ENCODE data around the gene IL1A. TPM values are rescaled to one million over a fixed set of nuclear protein-coding genes. Genes with fewer than 3 reads are reported as not detected.
A peak's percentile ranks its signal among the peaks of the same experiment; 100 is the strongest.

IL1A gene
- total RNA-seq, 3 donors from 2014 or later, result 0.44 TPM; not detected in 2

DNA sequence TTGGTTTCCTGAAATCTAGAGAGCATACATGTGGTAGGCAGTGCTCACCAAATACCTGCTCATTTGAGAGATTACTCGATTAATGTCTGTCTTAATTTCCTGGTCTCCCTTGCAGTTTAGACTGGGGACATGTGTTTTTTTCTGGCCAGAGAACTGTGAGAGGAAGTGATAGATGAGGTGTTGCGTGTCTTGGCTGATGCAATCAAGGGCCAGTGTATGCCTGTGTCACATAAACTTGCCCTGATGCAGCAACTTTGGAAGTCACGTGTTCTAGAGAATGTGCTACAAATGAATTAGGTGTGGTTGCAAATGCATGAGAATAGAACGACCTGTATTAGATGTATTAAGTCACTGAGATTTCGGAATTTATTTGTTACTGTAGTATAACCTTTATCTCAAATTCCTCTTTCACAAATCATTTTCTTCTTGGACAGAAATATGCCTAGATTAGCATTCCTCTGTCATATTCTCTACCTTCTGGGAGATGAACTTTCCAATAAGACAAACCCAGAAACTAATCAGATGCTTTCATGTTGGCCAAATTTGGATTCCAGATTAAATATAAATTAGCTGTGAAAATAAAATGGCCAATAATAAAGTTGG lies 9.9 kb upstream of the IL1A start:
- TF ChIP-seq, protein P1, sequence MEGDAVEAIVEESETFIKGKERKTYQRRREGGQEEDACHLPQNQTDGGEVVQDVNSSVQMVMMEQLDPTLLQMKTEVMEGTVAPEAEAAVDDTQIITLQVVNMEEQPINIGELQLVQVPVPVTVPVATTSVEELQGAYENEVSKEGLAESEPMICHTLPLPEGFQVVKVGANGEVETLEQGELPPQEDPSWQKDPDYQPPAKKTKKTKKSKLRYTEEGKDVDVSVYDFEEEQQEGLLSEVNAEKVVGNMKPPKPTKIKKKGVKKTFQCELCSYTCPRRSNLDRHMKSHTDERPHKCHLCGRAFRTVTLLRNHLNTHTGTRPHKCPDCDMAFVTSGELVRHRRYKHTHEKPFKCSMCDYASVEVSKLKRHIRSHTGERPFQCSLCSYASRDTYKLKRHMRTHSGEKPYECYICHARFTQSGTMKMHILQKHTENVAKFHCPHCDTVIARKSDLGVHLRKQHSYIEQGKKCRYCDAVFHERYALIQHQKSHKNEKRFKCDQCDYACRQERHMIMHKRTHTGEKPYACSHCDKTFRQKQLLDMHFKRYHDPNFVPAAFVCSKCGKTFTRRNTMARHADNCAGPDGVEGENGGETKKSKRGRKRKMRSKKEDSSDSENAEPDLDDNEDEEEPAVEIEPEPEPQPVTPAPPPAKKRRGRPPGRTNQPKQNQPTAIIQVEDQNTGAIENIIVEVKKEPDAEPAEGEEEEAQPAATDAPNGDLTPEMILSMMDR (IDR thresholded peaks at IDR 0.05), result no peak
- TF ChIP-seq POLR2AphosphoS5 (IDR thresholded peaks at IDR 0.05), result peak in 1 of 3 donors; percentile 73
- intact Hi-C loops (cut with DNase I; ENCODE audit: low total_unique reads), result no loop called here
- Histone ChIP-seq H3K27ac (no peak overlapping the region), H3K27me3 (no peaks in the 10 kb centered on the region), H3K9me3 (no peaks in the 10 kb centered on the region), H3K36me3 (no peaks in the 10 kb centered on the region), H3K4me3 (no peak overlapping the region), H3K4me1 (no peaks in the 10 kb centered on the region)
- no peak for DNase-seq (ENCODE audit: low spot score in 2 of 2)

DNA sequence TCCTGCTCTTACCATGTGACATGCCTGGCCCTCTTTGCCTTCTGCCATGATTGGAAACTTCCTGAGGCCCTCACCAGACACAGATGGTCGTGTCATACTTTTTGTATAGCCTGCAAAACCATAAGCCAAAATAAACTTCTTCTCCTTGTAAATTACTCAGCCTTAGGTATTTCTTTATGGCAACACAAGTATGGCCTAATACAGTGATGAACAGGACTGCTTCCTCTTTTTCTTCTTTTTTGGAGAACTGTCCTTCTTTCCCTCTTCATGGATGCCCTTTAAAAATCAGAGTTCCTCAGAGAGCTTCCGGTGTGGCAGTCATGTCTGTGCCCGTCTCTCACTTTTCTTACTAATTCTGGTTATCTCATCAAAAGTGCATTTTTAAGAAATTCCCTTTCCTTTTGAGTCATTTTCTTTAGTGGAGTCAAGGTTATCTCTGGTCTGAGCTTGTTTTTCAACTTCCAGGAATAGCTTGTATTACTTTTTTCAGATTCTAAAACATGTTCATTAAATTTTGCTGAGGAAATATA lies 9.2 kb upstream of the IL1A start:
- Histone ChIP-seq H3K27me3 (no peaks in the 10 kb centered on the region), H3K4me1 (no peaks in the 10 kb centered on the region), H3K27ac (peak overlapping the region in 1 of 2 donors; percentile 27), H3K4me3 (no peak overlapping the region), H3K36me3 (no peaks in the 10 kb centered on the region), H3K9me3 (no peaks in the 10 kb centered on the region)
- TF ChIP-seq, protein P1 (IDR thresholded peaks at IDR 0.05), result no peak
- TF ChIP-seq POLR2A (IDR thresholded peaks at IDR 0.05) (no peak), POLR2AphosphoS5 (IDR thresholded peaks at IDR 0.05) (no peak)
- intact Hi-C loops (cut with DNase I; ENCODE audit: low total_unique reads), result no loop called here
- DNase-seq (ENCODE audit: low spot score in 2 of 2), result no peak

DNA sequence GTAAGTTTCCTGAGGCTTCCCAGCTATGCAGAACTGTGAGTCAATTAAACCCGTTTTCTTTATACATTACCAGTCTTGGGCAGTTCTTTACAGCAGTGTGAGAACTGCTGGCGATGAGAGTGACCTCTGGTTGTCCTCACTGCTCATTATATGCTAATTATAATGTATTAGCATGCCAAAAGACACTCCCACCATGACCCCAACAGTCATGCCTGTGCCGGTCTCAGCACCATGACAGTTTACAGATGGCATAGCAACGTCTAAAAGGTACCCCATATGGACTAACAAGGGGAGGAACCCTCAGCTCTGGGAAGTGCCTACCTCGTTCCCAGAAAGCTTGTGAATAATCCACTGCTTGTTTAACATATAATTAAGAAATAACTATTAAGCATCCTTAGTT lies 8.1 kb upstream of the IL1A start:
- H3K4me3 ChIP-seq, result no peak overlapping the region
- intact Hi-C loops (cut with DNase I; ENCODE audit: low total_unique reads), result no loop called here
- no peak overlapping the region for H3K27ac ChIP-seq
- TF ChIP-seq POLR2AphosphoS5 (IDR thresholded peaks at IDR 0.05), result no peak
- no peak for TF ChIP-seq POLR2A (IDR thresholded peaks at IDR 0.05)
- TF ChIP-seq, protein P1 (IDR thresholded peaks at IDR 0.05), result no peak
- no peak for DNase-seq (ENCODE audit: low spot score in 2 of 2)
- H3K4me1 ChIP-seq, result no peaks in the 10 kb centered on the region
- H3K9me3 ChIP-seq, result no peaks in the 10 kb centered on the region
- no peaks in the 10 kb centered on the region for H3K27me3 ChIP-seq
- no peaks in the 10 kb centered on the region for H3K36me3 ChIP-seq

DNA sequence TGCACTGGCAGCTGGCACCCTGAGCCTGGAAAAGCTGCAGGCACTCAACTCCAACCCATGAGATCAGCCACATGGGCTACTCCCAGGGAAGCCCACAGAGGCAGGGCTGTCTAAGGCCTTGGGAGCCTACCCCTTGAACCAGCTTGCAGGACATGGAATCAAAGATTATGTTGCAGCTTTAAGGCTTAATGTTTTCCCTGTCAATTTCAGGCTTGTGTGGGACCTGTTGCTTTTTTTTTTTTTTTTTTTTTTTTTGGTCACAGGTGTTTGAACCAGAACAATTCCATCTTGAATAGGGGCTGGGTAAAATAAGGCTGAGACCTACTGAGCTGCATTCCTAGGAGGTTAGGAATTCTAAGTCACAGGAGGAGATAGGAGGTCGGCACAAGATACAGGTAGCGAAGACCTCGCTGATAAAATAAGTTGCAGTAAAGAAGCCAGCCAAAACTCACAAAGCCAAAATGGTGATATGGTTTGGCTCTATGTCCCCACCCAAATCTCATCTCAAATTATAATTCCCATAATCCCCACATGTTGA lies 7.5 kb upstream of the IL1A start:
- intact Hi-C loops (cut with DNase I; ENCODE audit: low total_unique reads), result no loop called here
- H3K4me1 ChIP-seq, result no peaks in the 10 kb centered on the region
- no peaks in the 10 kb centered on the region for H3K9me3 ChIP-seq
- TF ChIP-seq, protein P1 (IDR thresholded peaks at IDR 0.05), result no peak
- TF ChIP-seq POLR2A (IDR thresholded peaks at IDR 0.05) (no peak), POLR2AphosphoS5 (IDR thresholded peaks at IDR 0.05) (no peak)
- no peak overlapping the region for H3K27ac ChIP-seq
- H3K36me3 ChIP-seq, result no peaks in the 10 kb centered on the region
- H3K4me3 ChIP-seq, result no peak overlapping the region
- H3K27me3 ChIP-seq, result no peaks in the 10 kb centered on the region
- no peak for DNase-seq (ENCODE audit: low spot score in 2 of 2)

DNA sequence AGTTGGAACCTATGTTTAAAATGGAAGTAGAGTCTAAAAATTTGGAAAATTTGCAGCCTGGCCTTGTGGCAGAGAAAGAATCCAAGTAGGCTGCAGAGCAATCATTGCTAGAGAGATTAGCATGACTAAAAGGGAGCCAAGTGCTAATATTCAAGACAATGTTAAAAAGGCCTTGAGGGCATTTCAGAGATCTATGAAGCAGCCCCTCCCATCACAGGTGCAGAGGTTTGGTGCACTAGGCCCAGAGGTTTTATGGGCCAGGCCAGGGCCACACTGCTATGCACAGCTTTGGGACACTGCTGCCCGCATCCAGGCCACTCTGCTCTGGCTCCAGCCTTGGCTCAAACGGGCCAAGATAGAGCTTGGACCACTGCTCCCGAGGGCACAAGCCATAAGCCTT lies 6.7 kb upstream of the IL1A start:
- Histone ChIP-seq H3K4me1 (no peaks in the 10 kb centered on the region), H3K27me3 (no peaks in the 10 kb centered on the region), H3K36me3 (no peaks in the 10 kb centered on the region), H3K9me3 (no peaks in the 10 kb centered on the region), H3K4me3 (no peak overlapping the region), H3K27ac (no peak overlapping the region)
- no peak for TF ChIP-seq POLR2AphosphoS5 (IDR thresholded peaks at IDR 0.05)
- no peak for TF ChIP-seq POLR2A (IDR thresholded peaks at IDR 0.05)
- TF ChIP-seq, protein P1 (IDR thresholded peaks at IDR 0.05), result no peak
- intact Hi-C loops (cut with DNase I; ENCODE audit: low total_unique reads), result no loop called here
- no peak for DNase-seq (ENCODE audit: low spot score in 2 of 2)
